HG03354 (cell line): ENCODE measurements around the gene SLC2A4.
A peak's percentile ranks its signal among the peaks of the same experiment; 100 is the strongest.

ENCODE experiments used
- ATAC-seq: cut with Tn5 transposase; IDR thresholded peaks from one replicate; pipeline ENCODE4 v1.9.1; 2021; ENCODE audit warnings: mild to moderate bottlenecking; ENCODE audit not compliant: unreplicated experiment, poor library complexity, severe bottlenecking

Gene SLC2A4

DNA sequence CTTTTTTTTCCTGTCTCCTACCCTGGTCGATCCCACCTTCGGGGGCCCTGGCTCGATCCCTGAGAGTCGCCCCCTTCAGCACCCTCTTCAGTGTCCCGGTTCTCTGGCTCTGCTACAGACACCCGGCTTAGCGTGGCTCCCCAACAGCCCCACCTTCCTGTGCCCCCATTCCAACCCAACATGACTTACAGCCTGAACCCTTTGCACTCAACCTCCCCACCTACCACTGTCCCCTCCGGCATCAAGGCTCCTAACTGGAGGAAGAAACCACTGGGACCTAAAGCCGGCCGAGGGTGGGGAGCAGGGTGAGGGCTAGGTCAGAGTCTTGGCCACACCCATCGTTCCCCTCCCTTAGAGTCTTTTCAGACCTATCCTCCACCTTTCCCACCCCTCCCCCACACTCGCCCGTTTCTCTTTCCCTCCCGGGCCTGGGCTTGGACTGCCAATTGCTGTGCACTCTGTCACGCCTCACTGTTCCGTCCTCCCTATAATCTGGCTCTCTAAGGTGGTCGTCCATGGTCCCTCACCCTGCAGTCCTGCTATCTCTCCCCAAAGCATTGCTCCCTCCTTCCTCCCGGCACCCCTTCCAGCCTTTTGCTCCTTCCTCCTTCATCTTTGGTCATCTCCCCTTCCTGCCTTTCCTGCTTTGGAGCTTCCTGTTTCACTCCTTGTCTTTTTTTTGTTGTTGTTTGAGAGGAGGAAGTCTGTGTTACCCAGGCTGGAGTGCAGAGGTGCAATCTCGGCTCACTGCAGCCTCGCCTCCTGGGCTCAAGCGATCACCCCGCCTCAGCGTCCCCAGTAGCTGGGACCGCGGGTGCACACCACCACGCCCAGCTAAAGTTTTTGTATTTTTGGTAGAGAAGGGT lies 18.4 kb upstream of the SLC2A4 start:
- ATAC-seq = no peak

DNA sequence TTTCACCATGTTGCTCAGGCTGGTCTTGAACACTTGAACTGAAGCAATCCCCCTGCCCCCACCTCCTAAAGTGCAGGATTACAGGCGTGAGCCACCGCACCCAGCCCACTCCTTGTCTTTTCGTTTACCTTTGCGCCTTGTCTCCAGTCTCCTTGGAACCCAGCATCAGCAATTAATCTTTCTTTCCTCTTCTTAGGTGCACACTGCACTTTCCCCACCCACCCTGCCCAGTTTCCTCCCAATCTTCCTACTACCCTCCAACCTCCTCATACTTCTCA lies 17.8 kb upstream of the SLC2A4 start:
- ATAC-seq = no peak

DNA sequence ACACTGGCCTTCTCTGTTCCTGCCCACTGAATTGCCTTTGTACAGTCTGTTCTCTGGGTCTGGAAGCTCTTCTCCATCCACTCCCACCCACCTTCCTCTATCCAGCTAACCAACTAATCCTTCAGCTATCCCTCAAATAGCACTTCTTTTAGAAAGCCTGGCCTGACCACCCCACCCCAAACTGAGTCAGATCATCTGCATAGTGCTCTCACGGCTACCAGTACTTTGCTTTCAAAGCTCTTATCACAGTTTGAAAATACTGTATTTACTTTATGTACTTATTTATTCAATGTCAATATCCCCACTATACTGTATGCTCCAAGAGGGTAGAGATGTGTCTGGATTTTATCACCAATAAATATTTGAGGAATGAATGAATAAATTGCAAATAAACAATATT lies 14.7 kb upstream of the SLC2A4 start:
- no peak for ATAC-seq

DNA sequence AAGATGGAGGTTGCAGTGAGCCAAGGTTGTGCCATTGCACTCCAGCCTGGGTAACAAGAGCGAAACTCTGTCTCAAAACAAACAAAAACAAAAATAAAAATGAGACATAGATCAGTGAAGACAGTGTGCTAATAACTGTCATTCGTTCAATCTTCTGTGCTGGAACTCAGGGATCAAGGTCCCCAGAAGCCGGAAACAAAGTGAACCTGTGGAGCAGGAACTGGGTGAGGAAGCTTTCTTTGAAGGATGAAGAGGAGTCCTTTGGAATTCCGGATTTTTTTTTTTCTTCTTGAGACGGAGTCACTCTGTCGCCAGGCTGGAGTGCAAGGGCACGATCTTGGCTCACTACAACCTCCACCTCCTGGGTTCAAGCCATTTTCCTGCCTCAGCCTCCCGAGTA lies 2.1 kb upstream of the SLC2A4 start:
- no peak for ATAC-seq

DNA sequence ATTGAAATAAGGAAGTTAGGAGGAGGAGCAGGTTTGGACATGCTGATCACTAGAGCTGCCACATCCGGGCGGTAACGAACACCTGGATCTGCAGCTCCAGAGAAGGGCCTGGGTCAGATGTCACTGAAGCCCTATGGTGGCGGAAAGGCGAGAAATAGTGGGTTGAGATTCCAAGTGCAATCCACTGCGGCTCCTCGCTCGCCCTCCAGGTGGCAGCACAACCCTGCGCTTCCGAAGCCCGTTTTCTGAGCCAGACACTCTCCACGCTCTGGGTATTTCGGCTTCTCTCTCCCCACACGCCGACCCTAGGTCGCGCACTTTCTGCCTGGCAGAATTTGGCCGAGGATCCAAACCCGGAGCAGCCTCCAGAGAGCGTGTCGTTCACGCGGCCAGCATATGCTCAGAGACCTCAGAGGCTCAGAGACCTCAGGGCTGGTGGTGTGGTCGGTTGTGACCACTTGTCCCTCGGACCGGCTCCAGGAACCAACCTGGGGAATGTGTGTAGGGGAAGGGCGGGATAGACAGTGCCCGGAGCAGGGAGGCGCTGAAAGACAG lies 922 bp upstream of the SLC2A4 start:
- peak; percentile 69 for ATAC-seq

DNA sequence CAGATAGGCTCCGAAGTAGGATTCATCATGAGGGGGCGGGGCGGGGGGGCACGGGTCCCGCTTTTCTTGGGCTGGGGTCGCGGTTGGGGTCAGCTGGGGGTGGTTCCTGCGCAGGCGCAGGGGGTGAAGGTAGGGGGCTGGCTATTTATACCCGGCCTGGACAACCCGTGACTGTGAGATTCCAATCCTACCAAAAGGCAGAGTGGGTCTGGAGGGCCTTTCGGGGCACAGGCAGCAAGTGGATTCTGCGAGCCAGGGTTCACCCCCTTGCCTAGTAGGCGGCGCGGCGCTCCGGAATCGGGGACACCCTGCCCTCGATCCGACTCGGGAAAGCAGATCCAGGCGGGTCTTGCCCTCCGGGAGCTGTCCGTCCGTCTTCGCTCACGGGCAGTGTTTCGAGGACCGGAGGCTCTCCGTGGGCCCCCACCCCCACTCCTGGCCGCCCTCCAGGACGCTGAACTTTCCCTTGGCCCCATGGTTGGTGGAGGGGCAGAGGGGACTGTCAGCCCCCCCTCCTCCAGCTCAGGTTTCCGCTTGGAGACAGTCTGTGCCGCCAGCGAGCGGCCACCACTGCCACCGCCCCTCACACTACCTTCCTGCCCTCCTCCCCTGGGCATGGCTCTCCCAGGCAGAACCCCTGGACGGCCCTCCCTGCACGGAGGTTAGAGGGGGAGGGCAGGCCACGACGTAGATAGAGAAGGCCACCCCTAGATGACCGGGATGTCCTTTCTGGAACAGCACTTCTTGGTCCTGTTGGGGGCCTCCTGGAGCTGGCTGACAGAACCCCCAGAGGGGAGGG lies 634 bp downstream of the SLC2A4 start:
- no peak for ATAC-seq

DNA sequence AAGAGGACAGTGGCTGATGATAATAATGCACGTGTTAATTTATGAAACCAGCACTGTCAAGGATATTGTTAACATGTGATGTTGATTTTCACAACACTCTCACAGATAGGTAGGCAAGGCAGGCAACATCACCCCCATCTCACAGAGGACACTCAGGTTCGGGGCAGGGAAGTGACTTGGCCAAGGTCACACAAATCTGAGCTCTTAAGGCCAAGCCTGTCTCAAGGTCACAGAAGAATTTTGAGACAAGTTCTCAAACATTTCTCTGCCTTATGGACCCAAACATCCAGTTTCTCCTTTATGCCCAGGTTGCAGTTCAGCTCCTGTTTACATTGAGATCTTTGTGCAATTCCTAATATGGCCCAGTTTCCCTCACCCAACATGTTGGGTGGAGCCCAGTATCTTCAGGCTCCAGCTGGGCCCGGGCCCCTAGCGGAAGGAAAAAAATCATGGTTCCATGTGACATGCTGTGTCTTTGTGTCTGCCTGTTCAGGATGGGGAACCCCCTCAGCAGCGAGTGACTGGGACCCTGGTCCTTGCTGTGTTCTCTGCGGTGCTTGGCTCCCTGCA lies 1.3 kb downstream of the SLC2A4 start:
- ATAC-seq = no peak

DNA sequence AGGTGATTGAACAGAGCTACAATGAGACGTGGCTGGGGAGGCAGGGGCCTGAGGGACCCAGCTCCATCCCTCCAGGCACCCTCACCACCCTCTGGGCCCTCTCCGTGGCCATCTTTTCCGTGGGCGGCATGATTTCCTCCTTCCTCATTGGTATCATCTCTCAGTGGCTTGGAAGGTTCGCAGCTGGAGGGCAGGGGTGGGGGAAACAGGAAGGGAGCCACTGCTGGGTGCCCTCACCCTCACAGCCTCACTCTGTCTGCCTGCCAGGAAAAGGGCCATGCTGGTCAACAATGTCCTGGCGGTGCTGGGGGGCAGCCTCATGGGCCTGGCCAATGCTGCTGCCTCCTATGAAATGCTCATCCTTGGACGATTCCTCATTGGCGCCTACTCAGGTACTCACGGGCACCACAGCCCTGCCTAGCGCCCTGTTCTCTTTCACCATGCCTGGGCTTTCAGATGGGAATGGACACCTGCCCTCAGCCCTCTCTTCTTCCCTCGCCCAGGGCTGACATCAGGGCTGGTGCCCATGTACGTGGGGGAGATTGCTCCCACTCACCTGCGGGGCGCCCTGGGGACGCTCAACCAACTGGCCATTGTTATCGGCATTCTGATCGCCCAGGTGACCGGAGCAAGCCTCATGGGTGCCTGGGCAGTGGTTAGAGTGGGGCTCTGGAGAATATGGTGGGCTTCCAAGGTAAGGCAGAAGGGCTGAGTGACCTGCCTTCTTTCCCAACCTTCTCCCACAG lies 2.1 kb downstream of the SLC2A4 start:
- no peak for ATAC-seq

DNA sequence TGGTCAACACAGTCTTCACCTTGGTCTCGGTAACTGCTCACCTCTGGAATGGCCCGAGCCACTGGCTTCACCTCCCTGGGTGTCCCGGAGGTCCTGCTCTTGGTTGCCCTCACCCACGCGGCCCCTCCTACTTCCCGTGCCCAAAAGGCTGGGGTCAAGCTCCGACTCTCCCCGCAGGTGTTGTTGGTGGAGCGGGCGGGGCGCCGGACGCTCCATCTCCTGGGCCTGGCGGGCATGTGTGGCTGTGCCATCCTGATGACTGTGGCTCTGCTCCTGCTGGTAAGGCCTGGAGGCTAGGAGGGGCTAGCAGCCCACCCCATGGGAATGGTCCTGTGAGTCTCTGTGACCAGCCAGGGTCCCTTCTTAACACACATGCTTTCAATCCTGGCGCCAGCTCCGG lies 3.4 kb downstream of the SLC2A4 start:
- ATAC-seq = no peak

DNA sequence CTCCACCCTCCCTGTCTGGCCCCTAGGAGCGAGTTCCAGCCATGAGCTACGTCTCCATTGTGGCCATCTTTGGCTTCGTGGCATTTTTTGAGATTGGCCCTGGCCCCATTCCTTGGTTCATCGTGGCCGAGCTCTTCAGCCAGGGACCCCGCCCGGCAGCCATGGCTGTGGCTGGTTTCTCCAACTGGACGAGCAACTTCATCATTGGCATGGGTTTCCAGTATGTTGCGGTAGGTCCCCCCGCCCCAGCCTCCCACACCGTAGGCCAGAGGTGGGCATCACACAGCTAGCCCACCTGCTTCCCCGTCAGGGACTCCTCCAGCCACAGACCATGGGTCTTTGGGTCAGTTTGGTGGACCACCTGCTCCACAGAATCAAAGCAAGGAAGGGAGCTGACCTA lies 4.2 kb downstream of the SLC2A4 start:
- no peak for ATAC-seq

DNA sequence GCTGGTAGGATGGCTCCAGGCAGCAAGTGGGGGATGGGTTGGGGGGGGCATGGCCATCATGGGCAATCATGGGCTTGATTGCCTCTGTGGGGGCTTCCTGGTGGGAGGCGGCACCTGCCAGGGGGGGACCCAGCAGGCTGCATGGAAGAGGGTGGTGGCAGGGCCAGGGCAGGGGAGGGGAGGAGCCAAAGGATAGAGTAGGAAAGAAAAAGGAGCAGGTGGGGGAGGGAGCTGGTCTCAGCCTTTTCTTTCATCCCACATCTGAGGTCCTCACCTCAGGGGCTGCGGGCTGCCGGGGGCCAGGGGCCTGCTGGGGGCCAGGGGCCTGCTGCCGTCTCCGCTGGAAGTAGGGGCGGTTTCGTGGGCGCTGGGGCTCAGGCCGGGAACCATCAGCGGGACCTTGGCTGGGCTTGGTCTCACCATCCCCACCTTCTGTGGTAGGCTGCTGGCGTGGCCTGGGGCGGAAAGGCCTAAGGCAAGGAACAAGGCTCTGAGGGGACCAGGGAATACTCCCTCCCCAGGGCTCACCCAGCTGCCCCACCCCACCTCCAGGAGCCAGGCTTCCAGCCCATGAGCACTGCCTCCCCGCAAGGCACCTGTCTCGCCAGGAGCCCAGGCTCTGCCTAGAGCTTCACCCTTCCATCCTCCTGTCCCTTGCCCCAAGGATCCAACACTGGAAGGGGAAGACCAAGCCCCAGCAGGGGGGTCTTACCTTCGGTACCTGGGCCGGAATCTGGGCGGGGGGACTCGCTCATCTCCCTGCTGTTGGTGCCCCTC lies 7.9 kb downstream of the SLC2A4 start:
- no peak for ATAC-seq

DNA sequence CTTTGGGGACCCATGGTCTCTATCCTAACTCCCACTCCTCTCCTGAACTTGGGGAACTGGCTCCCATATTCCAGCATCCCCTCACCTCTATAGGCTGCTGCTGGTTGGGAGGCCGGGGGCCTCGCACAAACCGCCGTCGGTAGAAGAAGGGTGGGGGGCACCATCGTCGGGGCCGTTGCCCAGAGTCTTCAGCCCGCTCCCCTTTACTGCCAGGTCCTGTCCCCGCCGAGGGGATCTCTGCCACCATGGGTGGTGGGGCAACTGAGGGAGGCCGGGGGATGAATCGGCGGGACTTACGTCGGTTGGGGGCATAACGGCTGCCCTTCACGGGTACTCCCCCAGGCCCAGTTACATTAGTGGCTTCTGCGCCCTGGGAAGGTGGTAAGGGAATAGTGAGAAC lies 8.6 kb downstream of the SLC2A4 start:
- ATAC-seq = no peak

DNA sequence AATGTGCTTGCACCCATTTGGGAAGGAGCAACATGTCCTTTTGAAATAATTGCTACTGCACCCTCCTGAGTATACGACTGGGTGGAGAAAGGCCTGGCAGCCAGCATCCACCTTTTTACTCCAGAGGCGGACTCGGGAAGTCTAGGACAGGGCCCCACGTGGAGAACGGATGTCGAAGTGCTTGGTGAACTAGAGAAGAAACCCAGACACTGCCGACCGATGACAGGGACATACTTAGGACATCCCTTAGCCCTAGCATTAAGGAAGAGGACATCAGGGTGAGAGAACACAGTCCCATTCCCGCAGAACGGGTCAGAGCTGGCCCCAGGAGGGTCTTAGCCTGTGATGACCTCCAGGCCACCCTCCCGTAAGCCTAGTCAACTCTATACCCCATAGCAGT lies 9.2 kb downstream of the SLC2A4 start:
- no peak for ATAC-seq

DNA sequence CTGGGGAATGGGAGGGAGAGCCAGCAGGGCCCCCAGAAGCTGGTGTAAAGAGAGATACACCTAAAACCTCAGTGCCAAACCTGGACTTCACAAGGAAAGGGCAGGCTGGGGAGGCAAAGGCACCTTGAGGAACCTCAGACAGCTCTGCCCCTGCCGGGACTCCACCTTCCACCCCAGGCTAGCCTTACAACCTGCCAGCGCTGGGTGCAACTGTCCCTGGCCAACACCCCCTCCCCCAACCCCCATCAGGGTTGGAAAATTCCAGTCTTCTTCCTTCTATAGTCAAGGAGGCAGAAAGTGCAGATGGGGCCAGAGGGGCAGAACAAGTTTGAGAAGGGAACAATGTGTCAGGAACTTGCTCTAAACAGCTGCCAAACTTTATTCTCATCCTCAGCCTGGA lies 10.7 kb downstream of the SLC2A4 start:
- ATAC-seq = no peak

DNA sequence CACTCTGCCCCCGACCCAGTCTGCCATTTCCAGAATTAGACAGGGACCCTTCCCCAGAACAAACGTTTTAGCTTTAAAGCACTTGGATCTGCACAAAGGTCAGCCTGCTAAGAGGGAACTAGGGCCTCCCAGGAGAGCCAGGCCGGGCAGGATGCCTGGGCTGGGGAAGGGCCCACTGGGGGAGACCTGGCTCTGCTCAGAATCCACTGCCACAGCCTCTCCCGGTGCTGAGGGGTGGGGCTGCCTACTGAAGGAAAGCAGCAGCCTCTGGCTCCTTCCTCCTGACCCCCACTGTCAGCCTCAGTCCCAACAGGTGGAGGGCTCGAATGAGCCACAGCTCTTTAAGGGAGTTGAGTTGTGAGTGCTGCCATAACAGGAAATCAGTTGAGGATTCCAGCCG lies 11.2 kb downstream of the SLC2A4 start:
- no peak for ATAC-seq

DNA sequence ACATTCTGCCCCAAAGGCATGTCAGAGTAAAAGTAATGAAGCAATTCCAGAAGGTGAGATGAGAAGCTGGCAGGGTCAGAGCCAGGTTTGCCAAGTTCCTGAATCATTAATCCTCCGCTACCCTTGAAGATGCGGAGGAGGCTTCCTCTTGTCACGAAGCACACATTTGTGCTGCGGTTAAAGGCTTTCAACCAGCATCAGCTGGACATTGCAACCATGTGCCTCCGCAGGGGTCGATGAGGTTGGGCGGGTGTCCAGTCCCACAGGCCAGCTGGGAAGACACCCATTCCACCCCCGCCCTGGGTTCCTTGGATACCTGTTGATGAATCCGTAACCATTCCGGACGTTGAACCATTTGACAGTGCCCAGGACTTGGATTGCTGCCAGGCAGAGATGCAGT lies 11.6 kb downstream of the SLC2A4 start:
- ATAC-seq = no peak

DNA sequence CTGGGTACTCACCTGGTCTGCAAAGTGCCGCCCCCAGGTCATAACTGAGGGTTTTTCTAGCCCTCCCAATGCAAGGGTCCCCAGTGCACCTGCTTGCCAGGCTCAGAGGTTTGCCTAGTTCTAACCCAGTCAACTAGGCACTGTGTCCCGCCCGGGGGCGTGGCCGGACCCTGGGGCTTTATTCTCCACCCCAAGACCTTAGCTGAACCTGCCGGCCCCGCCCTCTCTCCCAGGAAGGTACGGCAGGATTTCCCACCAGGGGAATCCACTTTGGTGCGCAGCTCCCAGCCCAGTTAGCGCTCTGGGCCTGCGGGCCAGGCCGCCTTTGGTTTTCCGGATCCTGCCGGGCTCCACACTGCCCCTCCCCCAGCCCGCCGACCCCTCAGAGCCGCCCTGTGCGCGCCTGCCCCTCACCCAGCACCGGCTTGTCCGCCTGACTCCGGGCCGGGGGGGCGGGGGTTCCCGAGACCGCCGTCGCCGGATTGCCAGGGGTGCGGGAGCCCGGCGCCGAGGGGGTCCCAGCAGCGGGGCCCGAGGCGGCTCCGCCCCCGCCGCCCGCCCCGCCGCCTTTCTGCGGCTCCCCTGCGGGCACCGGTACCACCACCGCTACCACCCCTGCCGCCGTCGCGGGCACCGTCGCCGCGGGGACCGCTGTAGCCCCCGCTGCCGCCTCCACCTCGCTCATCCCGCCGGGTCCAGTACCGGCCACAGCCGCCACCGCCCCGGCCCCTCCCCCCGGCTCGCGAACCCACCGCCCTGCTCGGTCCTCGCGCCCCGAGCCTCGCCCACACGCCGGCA lies 12.5 kb downstream of the SLC2A4 start:
- no peak for ATAC-seq

DNA sequence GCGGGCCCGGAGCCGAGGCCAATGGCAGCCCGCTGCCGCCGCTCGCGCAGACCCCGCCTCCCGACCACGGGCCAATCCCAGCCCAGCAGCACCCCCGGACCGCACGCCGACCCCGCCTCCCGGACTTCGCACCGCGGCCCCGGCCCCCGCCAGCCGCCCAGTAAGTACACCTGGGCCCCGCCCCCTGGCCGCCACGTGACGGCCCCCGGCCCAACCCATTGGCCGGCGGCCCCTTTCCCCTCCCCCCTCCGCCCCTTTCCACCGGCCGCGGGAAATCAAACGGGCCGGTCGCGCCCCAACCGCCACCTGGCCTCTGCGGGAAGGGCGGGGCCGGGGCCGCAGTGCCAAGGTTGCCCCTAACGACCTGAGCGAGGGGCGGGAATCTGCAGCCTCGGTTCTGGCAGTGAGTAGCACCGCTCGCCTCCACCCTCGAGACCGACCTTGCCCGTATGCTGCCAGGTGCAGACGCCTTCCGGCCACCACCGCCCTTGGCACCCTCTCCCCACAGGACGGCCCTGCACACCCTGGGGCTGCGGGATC lies 13.2 kb downstream of the SLC2A4 start, which contains the start of gene YBX2:
YBX2 (minus strand) TSS at position 26 of the 540 bp plus-strand sequence. CDS start 139 bp downstream, outside the sequence.
- no peak for ATAC-seq
